Naive thymus-derived CD8-positive, alpha-beta T cell (primary cell): ENCODE data around the gene HIPK1. TPM values are rescaled to one million over a fixed set of nuclear protein-coding genes. Genes with fewer than 3 reads are reported as not detected.

Source experiments
- ATAC-seq, 2 donors: fragments of 150-1000 bp; cut with Tn5 transposase in 1 of 2; sonication (Bioruptor Pico), chemical (Tn5 transposase) in 1 of 2; 1 replicate in 1 of 2; 2 replicates in 1 of 2; pipeline ENCODE4 v1.10.0; 2021; ENCODE audit warnings: mild to moderate bottlenecking in 2 of 2, moderate library complexity in 2 of 2
- POLR2A ChIA-PET: fragments of 350-600 bp; sonication (Branson Sonifier 250); formaldehyde crosslinking; loops from one replicate; lab custom pipeline; 2021; ENCODE audit warnings: antibody characterized with exemption; lab: Charles Lee
- DNase-seq, 10 donors: peaks; one replicate each; pipeline versions ENCODE4 v3.0.0 to v3.0.0-alpha.2; 2020 to 2022
- H3K27ac Mint-ChIP-seq, 10 donors: one replicate each; pipeline ENCODE4 v1.8.0; 2020 to 2022; ENCODE audit warnings: mild to moderate bottlenecking in 10 of 10, mixed read lengths in 10 of 10, moderate library complexity in 4 of 10, inconsistent platforms in 1 of 10
- H3K27me3 Mint-ChIP-seq, 5 donors: one replicate each; pipeline ENCODE4 v1.8.0; 2021 to 2022; ENCODE audit warnings: mixed read lengths in 5 of 5
- H3K36me3 Mint-ChIP-seq, 3 donors: one replicate each; pipeline ENCODE4 v1.8.0; 2020 to 2022; ENCODE audit warnings: mixed read lengths in 3 of 3, mild to moderate bottlenecking in 2 of 3, inconsistent platforms in 1 of 3
- H3K4me1 Mint-ChIP-seq, 4 donors: one replicate each; pipeline ENCODE4 v1.8.0; 2021 to 2022; ENCODE audit warnings: mixed read lengths in 4 of 4
- H3K4me3 Mint-ChIP-seq, 10 donors: one replicate each; pipeline ENCODE4 v1.8.0; 2020 to 2022; ENCODE audit warnings: mild to moderate bottlenecking in 10 of 10, mixed read lengths in 10 of 10, moderate library complexity in 6 of 10, inconsistent platforms in 1 of 10
- H3K9me3 Mint-ChIP-seq, 9 donors: one replicate each; pipeline ENCODE4 v1.8.0; 2020 to 2022; ENCODE audit warnings: mixed read lengths in 9 of 9, mild to moderate bottlenecking in 3 of 9, inconsistent platforms in 1 of 9, moderate library complexity in 1 of 9
- polyA plus RNA-seq, 3 donors: library from polyadenylated mRNA; unstranded; fragments of 300-500 nt; fragmentation: Illumina TruSeq; gene quantifications; one replicate each; pipeline ENCODE4 v1.2.3, GENCODE V29; 2021
- total RNA-seq, 8 experiments: library from RNA in 2 of 8; stranded (reverse) in 2 of 8; gene quantifications; one replicate each; pipeline ENCODE4 v1.2.3 and lab custom pipeline; 2021 to 2026

Gene HIPK1
- total and polyA plus RNA-seq, 5 experiments from 2014 or later = 14.5 to 138 (median 19.3) TPM

DNA sequence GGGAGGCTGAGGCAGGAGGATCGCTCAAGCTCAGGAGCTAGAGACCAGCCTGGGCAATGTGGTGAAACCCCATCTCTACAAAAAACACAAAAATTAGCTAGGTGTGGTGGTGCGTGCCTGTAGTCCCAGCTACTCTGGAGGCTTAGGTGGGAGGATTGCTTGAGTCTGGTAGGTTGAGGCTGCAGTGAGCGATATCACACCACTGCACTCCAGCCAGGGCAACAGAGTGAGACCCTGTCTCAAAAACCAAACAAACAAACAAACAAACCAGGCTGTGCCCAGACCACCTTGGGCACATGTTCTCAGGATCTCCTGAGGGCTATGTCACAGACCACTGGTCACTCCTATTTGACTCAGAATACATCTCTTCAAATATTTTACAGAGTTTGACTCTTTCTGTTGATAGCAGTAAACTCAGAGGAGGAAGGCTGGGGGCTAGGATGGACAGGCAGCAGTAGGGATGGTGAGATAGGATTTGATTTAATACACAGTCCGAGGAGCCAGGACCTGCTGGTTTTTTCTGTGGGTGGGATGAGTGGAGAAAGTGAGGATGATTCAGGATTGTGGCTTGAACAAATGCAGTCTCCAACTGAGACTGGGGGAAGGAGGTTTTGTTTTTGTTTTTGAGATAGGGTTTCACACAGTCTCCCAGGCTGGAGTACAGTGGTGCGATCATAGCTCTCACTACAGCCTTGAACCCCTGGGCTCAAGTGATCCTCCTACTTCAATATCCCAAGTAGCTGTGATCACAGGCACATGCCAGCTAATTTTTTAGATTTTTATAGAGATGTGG is 96.7 kb downstream of the HIPK1 start:
- POLR2A ChIA-PET = no interaction called here

DNA sequence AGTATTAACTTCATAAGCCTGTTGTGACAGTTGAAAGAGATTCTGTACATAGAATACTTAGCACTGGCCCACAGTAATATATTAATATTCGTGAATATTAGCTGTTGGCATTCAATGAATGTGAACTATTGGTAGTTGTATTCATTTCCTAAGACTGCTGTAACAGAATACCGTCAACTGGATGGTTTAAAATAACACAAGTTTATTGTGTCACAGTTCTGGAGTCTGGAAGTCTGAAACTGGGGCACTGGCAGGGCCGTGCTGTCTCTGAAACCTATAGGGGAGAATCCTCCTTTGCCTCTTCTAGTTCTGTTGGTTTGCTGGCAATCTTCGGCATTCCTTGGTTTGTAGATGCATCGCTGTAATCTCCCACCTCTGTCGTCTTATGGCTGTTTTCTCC is 97.7 kb downstream of the HIPK1 start:
- H3K4me3 Mint-ChIP-seq = no peak overlapping the region
- DNase-seq (no peak), ATAC-seq (no peak)
- H3K27me3 Mint-ChIP-seq = peaks cover 0 to 5% (median 0%) of the 10 kb centered on the region in 5 donors
- POLR2A ChIA-PET = no interaction called here
- no peaks in the 10 kb centered on the region for H3K36me3 Mint-ChIP-seq
- no peaks in the 10 kb centered on the region for H3K4me1 Mint-ChIP-seq
- H3K9me3 Mint-ChIP-seq = no peaks in the 10 kb centered on the region
- no peak overlapping the region for H3K27ac Mint-ChIP-seq

More for the DNA sequence above, 96.7 kb downstream of the HIPK1 start:
- Mint-ChIP-seq H3K9me3 (peaks cover 0 to 2% (median 0%) of the 10 kb centered on the region in 9 donors), H3K4me1 (no peaks in the 10 kb centered on the region), H3K27me3 (peaks cover 0 to 5% (median 0%) of the 10 kb centered on the region in 5 donors), H3K36me3 (no peaks in the 10 kb centered on the region), H3K27ac (peak overlapping the region in 1 of 10 donors; percentile 41), H3K4me3 (no peak overlapping the region)
- ATAC-seq (no peak), DNase-seq (no peak)

Other genes with a start within 250 kb of the HIPK1 start
- gene PHTF1, start 169.8 kb upstream of the HIPK1 start, total RNA-seq = 1 to 10 TPM; 7.7 to 9.9 TPM
- 1 to 10 TPM; 1.9 to 4.3 (median 3.1) TPM for gene PHTF1, start 169.8 kb upstream of the HIPK1 start, polyA plus RNA-seq
- gene RSBN1, start 116.8 kb upstream of the HIPK1 start, total RNA-seq = 10 to 100 TPM; 53.6 to 56.3 TPM
- 10 to 100 TPM; 34.8 to 39.1 (median 37.5) TPM for gene RSBN1, start 116.8 kb upstream of the HIPK1 start, polyA plus RNA-seq
- gene PTPN22, start 57.6 kb upstream of the HIPK1 start, total RNA-seq = 10 to 100 TPM; 26.6 to 27.3 TPM
- 10 to 100 TPM; 32.0 to 59.6 (median 40.1) TPM for gene PTPN22, start 57.6 kb upstream of the HIPK1 start, polyA plus RNA-seq
- gene BCL2L15, start 41.7 kb upstream of the HIPK1 start, total RNA-seq = 1 to 10 TPM; 1.3 to 3.3 TPM
- under 1 TPM in 1 of 3 donors, not detected in 2; 0.03 TPM for gene BCL2L15, start 41.7 kb upstream of the HIPK1 start, polyA plus RNA-seq
- gene AP4B1, start 24.5 kb upstream of the HIPK1 start, total RNA-seq = 10 to 100 TPM; 65.1 to 75.2 TPM
- 1 to 10 TPM; 7.9 to 9.6 (median 8.6) TPM for gene AP4B1, start 24.5 kb upstream of the HIPK1 start, polyA plus RNA-seq
- 1 to 10 TPM; 5.2 to 5.5 TPM for gene DCLRE1B, start 24.0 kb upstream of the HIPK1 start, total RNA-seq
- gene DCLRE1B, start 24.0 kb upstream of the HIPK1 start, polyA plus RNA-seq = 1 to 10 TPM; 3.7 to 5.2 (median 4.5) TPM
- gene OLFML3, start 50.1 kb downstream of the HIPK1 start, total RNA-seq = under 1 TPM; 0.36 to 0.49 TPM
- gene OLFML3, start 50.1 kb downstream of the HIPK1 start, polyA plus RNA-seq = not detected
- not detected for gene SYT6, start 224.5 kb downstream of the HIPK1 start, total RNA-seq
- not detected for gene SYT6, start 224.5 kb downstream of the HIPK1 start, polyA plus RNA-seq